Activated CD4-positive, alpha-beta T cell treated with anti-CD3 and anti-CD28 coated beads, Interleukin-2, amount 50 U/mL, for 16 hours (primary cell): ENCODE data around the gene MFAP5.

ENCODE experiments used
- DNase-seq: peaks from one replicate; pipeline ENCODE4 v3.0.0-alpha.2; 2020

The MFAP5 gene, protein sequence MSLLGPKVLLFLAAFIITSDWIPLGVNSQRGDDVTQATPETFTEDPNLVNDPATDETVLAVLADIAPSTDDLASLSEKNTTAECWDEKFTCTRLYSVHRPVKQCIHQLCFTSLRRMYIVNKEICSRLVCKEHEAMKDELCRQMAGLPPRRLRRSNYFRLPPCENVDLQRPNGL

DNA sequence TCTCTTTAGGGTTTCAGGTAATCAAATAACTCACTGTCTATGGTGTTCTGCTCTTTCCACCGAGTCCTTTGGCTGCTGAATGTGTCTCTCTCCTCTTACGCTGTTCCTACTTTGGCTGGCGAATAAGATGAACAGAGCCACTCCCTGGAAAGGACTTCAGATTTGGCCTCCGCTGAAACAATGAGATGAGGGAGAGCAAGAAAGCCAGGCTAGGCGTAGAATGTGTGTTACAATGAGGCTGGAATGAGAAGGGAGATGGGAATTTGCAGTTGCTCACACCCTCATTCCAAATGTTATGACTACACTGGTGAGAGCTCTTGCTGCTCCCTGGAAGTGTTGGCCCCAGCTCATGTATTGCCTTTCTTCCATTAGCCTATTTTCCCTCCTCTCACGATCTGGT is at the start of gene MFAP5:
Gene MFAP5 (minus strand): TSS at position 234 of the 400 bp plus-strand sequence. CDS start 722 bp downstream, outside the sequence.
- no peak for DNase-seq

DNA sequence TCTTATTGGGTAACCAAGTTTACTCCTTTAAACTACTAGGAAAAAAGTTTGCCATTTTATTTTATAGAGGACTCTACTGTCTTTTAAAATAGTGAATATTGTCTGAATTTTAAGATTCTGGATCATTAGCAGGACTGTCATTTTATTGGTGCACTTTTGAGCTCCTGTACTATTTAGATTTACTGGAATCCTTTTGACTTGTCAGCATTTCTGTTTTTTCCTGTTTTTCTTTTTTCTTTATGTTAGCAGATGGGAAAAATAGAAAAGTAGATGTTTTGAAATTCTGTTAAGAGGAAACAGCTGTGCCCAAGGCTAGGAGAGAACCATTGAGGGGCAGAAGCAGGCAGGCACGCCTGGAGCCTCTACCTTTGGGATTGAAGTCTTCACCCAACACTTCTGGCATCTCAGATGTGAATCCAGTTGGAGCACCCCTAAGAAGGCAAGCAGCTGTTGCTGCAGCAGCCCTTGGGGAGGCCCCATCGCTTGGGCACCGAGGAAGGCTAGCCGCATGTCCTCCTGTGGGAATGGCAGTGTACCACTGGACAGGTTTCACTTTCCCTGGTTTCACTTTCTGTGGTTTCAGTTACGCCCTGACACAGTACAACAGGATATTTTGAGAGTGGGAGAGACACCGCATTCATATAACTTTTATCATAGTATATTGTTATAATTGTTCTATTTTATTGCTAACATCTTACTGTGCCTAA is 46.7 kb upstream of the MFAP5 start:
- no peak for DNase-seq

GRCh38 chr12:8702159-8702558 is 39.5 kb upstream of the MFAP5 start:
- no peak for DNase-seq

DNA sequence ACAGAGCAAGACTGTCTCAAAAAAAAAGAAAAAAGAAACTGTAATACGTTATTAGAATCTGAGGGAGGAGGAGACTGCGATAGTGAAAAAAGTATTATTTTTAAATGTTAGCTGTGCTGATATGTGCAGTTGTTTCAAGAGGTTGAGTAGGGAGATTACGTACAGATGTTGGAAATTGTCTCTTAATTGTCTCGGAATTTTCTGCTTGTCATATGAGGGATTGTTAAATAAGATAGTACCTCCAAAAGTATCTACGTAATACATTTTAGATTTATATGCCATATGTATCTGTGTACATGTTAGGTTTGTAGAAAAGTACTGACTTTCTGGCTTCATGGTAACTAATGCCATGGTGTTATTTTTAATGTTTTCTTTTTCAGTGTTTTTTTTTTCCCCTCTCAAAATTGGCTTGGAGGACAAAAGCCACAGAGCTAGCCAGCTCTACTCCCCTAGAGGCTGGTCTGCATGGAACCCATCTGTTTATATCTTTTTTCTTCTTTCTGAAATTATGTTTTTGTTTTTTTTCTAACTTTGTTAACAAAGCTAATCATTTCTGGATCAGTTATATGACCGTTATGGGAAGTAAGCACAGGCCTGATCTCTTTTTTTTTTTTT is 38.5 kb upstream of the MFAP5 start:
- no peak for DNase-seq

DNA sequence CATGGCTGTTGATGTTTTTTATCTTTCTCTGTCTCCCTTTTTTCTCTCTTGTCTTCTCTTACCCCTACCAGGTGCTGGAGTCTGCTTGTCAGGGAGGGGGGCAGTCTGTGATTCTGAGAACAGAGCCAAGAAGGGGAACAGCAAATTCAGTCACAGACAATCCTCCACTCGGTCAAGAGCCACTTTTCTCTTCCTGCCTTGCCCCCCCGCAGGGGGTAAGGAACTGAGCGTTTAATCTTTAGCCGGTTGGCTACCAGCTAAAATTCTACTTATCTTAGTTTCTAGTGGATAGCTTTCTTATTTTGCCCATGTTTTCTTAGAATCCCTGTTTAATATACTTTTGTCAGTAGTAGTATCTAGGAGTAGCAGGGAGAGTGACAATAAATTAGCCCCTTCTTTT is 37.1 kb upstream of the MFAP5 start:
- no peak for DNase-seq

DNA sequence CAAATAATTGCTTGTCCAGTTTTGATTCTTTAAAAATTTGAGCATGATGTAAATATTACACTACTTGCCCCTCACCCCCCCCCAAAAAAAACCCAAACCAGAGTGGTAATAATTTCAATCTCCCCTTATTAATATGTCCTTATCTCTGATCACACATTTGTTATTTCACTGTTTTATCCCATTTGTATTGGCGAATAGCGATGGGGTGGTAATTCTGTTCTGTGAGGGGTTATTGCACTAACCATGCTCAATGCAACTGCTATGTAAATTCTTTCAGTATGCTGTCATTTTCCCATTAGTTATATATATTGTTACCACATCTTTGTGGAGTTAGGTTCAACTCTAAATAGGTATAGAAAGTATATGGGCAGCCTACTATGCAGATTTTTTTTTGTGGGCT is 36.3 kb upstream of the MFAP5 start:
- DNase-seq, result no peak

GRCh38 chr12:8698132-8698851 is 35.7 kb upstream of the MFAP5 start:
- no peak for DNase-seq

DNA sequence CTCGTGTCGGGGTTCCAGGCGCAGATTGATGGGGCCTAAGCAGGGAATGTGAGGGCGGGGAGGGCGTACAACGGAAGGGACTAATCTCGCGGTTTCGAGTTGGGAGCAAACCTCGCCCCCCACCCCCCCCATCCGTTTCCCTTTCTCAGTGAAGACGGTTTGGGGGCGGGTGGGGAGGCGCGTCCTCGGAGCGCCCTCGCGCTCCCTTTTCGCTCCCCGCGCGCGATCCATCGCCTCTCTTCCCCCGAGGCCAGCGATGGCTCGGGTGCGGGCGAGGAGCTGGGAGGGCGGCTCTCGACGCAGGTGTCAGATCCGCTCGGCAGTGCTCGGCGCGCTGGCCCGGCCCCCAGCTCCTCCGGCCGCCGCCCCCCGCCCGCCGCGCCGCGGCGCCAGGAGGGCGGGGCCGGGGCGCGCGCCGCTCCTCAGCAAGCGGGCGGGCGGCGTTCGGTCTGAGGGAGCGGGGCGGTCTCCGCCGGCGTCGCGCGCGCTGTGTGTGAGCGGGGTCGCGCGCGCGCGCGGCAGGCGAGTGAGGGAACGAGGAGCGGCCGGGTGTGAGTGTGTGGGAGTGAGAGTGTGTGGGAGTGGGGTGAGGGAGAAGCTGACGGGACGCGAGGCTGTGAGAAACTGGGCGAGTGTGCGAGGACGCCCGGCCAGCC is 35.0 kb upstream of the MFAP5 start, which contains the start of gene RIMKLB:
Gene RIMKLB (plus strand): TSS at position 516 of the 656 bp plus-strand sequence. CDS start 15,876 bp downstream, outside the sequence.
- DNase-seq, result peak; percentile 43

DNA sequence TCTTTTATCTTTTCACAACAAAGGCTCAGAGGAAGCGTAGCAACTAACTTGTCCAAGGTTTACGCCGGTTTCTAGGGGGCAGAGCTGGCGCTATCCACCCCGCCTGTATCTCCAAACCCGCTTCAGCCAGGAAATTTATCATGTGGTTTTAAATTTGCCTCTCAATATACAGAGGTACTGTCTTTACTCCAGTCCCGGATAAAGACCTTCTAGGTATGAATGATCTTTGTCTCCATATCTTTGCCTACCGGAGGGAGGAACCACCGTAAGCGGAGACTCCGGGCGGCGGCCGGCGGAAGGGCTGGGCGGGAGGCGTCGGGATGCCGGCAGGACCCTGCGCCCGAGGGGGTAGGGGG is 34.5 kb upstream of the MFAP5 start:
- peak; percentile 10 for DNase-seq

DNA sequence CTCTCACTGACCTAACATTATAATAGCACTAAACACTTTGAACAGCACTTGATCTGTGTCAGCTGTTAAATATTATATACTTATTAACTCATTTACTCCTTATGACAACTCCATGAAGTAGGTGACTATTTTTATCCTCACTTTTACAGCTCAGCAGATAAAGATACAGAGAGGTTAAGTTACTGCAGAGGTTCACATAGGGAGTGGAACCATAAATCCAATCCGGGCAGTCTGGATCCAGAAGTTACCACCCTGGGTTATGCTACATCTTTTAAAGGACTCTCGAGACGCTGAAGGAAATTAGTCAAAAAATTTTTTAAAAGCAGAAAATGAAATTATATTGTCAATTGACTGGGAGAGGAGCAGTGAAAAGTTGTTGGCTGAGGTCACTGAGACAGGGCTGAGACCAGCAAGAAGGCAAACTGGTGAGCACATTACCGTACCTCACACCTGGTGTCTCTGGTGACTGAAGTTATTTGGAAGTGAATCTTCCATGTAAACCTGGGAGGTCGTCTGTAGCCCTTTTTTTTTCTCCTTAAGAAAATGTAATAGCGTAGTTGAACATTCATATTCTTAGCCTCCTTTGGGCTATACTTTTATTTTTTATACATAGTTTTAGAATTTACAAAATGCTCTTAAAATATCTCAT is 33.9 kb upstream of the MFAP5 start:
- no peak for DNase-seq

- no peak for DNase-seq
Measured at GRCh38 chr12:8695116-8695515, 32.5 kb upstream of the MFAP5 start.

- DNase-seq, result no peak
Measured at GRCh38 chr12:8692573-8692972, 29.9 kb upstream of the MFAP5 start.

GRCh38 chr12:8689681-8690080 is 27.1 kb upstream of the MFAP5 start:
- no peak for DNase-seq

- DNase-seq, result no peak
Measured at GRCh38 chr12:8687846-8688601, 25.4 kb upstream of the MFAP5 start.

DNA sequence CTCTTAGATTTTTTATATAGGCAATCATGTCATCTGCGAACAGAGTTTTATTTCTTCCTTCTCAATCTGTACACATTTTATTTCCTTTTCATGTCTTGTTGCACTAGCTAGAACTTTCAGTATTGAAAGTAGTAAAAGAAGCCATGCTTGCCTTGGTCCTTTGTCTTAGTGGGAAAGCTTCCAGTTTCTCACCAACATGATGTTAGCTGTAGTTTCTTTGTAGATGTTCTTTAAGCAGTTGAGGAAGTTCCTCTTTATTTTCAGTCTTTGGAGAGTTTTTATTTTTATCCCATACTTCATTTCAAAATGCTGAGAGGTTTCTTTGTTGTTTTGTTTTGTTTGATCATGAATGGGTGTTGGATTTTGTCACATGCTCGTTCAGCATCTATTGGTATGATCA is 22.4 kb upstream of the MFAP5 start:
- DNase-seq, result no peak

DNA sequence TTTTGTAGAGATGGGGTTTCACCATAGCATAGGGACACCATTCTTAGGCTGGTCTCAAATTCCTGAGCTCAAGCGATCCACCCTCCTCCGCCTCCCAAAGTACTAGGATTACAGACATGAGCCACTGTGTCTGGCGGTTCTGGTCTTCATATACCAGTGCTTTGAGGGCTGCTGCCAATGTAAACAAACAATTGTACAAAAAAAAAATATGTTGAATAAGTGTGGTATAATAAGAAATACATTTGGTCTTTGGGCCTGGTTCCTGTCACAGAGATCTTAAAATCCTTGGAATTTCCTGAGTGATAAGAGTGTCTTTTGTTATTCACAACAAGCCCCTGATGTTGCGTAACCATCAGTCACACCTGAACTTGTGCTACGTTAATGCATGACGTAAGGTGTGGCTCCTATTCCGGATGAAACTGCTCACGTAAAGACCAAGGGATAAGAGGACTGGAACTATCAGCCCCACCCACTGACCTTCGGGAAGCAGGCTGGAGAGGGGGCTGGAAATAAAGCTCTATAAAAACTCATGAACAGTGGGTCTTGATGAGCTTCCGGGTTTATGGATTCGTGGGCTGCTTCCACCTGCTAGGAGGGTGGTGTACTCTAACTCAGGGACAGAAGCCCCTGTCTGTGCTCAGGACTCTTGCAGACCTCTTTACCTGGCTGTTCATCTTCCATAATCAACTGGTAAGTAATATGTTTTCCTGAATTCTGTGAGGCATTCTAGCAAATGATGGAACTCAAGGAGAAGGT is 18.7 kb upstream of the MFAP5 start:
- no peak for DNase-seq

DNA sequence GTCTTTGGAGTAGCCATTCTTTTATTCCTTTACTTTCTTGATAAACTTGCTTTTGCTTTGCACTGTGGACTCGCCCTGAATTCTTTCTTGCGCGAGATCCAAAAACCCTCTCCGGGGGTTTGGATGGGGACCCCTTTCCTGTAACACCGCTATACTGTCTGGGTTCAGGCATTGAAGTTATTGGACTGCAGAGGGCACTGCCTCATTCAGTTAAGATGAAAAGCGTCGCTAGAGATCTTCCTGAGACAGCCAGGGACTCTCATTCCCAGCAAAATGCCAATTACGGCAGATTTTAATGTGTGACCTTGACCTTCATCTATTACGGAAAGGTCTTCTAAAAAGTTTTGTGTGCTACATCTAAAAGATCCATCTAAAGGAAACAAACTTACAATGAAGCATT is 17.9 kb upstream of the MFAP5 start:
- DNase-seq, result no peak

GRCh38 chr12:8678661-8679111 is 16.1 kb upstream of the MFAP5 start:
- no peak for DNase-seq

- DNase-seq, result no peak
Measured at GRCh38 chr12:8677362-8677761, 14.7 kb upstream of the MFAP5 start.

- no peak for DNase-seq
Measured at GRCh38 chr12:8676651-8677050, 14.0 kb upstream of the MFAP5 start.

GRCh38 chr12:8675591-8676036 is 13.0 kb upstream of the MFAP5 start:
- no peak for DNase-seq
